GM18511 (cell line): ENCODE data around the gene TRIM54.

Experiments used
- ATAC-seq: cut with Tn5 transposase; IDR thresholded peaks from one replicate; pipeline ENCODE4 v1.9.1; 2021; ENCODE audit warnings: mild to moderate bottlenecking, moderate library complexity; ENCODE audit not compliant: unreplicated experiment

The TRIM54 gene

GRCh38 chr2:27353762-27354596, 71.8 kb downstream of the TRIM54 start:
- no peak for ATAC-seq

GRCh38 chr2:27354597-27354927, 72.3 kb downstream of the TRIM54 start:
- no peak for ATAC-seq

GRCh38 chr2:27356056-27356381, 73.8 kb downstream of the TRIM54 start:
- ATAC-seq = peak; percentile 43

GRCh38 chr2:27356382-27357181, 74.4 kb downstream of the TRIM54 start, which contains the start of gene GTF3C2:
Gene GTF3C2 (minus strand): TSS chr2:27356764. CDS start chr2:27343554, 13,210 bp downstream.
- ATAC-seq = peak; percentile 87
